ENCODE results near the gene CIDEC. TPM values are rescaled to one million over a fixed set of nuclear protein-coding genes. Genes with fewer than 3 reads are reported as not detected.
A peak's percentile ranks its signal among the peaks of the same experiment; 100 is the strongest.
"Not testable (repeated sequence)": the region's sequence is repeated elsewhere in the genome, so short reads cannot be mapped to it uniquely, and the experiment has no call there.

CIDEC gene
- total and polyA plus RNA-seq, 9 of the 15 experiments (the other 6 are each of a cell fraction or from before 2014, with no cell fraction given): not detected

DNA sequence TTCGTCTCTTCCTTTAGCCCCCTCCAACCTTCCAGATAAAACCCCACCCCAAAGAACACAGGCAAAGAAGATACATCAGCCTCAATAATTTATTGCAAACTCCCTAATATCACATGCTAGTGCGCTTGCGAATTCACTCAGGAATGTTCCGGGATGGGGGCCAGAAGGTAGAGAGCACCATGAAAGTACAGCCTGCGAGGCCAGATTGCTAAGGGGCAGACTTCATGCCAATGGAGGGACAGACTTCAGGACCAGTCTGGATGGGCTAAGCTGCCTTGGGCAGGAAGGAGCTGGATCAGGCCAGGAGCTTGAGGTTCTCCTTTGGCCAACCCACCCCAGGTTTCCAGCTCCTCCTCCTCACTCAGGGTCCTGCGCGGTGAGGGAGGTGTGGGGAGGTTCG lies 13.4 kb downstream of the CIDEC start:
- H4K20me1 ChIP-seq (replicated peaks; ENCODE audit: control insufficient read depth, insufficient read depth, low read length): no peaks in the 10 kb centered on the region
- TF ChIP-seq PHB2 (IDR thresholded peaks at IDR 0.05; ENCODE audit: low read depth) (no peak), MCM5 (IDR thresholded peaks at IDR 0.05; ENCODE audit: low read depth) (no peak), NBN (IDR thresholded peaks at IDR 0.05; ENCODE audit: low read depth) (no peak), SRSF7 (optimal IDR thresholded peaks at IDR 0.05; ENCODE audit: low read depth, low read length) (no peak), GATAD2A (IDR thresholded peaks at IDR 0.05) (no peak), ZNF143 (CRISPR knock-in tag; IDR thresholded peaks at IDR 0.05) (no peak), CHD2 (IDR thresholded peaks at IDR 0.05; ENCODE audit: low read depth, low read length) (no peak), TARDBP (IDR thresholded peaks at IDR 0.05) (no peak), ZSCAN32 (CRISPR knock-in tag; IDR thresholded peaks at IDR 0.05) (no peak)
- TF ChIP-seq, protein P1, sequence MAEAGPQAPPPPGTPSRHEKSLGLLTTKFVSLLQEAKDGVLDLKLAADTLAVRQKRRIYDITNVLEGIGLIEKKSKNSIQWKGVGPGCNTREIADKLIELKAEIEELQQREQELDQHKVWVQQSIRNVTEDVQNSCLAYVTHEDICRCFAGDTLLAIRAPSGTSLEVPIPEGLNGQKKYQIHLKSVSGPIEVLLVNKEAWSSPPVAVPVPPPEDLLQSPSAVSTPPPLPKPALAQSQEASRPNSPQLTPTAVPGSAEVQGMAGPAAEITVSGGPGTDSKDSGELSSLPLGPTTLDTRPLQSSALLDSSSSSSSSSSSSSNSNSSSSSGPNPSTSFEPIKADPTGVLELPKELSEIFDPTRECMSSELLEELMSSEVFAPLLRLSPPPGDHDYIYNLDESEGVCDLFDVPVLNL (CRISPR knock-in tag; IDR thresholded peaks at IDR 0.05; ENCODE audit: low read depth): no peak
- TF ChIP-seq, protein P2, sequence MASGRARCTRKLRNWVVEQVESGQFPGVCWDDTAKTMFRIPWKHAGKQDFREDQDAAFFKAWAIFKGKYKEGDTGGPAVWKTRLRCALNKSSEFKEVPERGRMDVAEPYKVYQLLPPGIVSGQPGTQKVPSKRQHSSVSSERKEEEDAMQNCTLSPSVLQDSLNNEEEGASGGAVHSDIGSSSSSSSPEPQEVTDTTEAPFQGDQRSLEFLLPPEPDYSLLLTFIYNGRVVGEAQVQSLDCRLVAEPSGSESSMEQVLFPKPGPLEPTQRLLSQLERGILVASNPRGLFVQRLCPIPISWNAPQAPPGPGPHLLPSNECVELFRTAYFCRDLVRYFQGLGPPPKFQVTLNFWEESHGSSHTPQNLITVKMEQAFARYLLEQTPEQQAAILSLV (tag; IDR thresholded peaks at IDR 0.05): no peak
- TF ChIP-seq, protein P3, sequence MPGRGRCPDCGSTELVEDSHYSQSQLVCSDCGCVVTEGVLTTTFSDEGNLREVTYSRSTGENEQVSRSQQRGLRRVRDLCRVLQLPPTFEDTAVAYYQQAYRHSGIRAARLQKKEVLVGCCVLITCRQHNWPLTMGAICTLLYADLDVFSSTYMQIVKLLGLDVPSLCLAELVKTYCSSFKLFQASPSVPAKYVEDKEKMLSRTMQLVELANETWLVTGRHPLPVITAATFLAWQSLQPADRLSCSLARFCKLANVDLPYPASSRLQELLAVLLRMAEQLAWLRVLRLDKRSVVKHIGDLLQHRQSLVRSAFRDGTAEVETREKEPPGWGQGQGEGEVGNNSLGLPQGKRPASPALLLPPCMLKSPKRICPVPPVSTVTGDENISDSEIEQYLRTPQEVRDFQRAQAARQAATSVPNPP (IDR thresholded peaks at IDR 0.05; ENCODE audit: borderline replicate concordance, insufficient read depth, insufficient read length): no peak
- TF ChIP-seq, protein P4, sequence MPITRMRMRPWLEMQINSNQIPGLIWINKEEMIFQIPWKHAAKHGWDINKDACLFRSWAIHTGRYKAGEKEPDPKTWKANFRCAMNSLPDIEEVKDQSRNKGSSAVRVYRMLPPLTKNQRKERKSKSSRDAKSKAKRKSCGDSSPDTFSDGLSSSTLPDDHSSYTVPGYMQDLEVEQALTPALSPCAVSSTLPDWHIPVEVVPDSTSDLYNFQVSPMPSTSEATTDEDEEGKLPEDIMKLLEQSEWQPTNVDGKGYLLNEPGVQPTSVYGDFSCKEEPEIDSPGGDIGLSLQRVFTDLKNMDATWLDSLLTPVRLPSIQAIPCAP (CRISPR knock-in tag; IDR thresholded peaks at IDR 0.05; ENCODE audit: borderline replicate concordance): no peak
- H3K79me2 ChIP-seq (ENCODE audit: control insufficient read depth, insufficient read depth, low read length): no peaks in the 10 kb centered on the region
- H3K4me2 ChIP-seq (ENCODE audit: insufficient read depth, low read length): no peak overlapping the region
- H3K9me3 ChIP-seq (replicated peaks; ENCODE audit: control insufficient read depth, insufficient read depth, low read depth, low read length): no peaks in the 10 kb centered on the region
- no peak overlapping the region for H3K4me3 ChIP-seq
- H3K9ac ChIP-seq (ENCODE audit: insufficient read depth in 1 of 2, low read depth in 2 of 2, low read length in 2 of 2): 0 out of 4 replicates have a peak overlapping the region, but pooled peaks of 1 of the 2 experiments have one; percentile 27
- H3K27ac ChIP-seq (ENCODE audit: extremely low read depth, low read depth, low read length): no peak overlapping the region
- no peaks in the 10 kb centered on the region for H3K9me1 ChIP-seq (ENCODE audit: control insufficient read depth, insufficient read depth, low read length)
- H3K4me1 ChIP-seq (replicated peaks in 1 of 2; ENCODE audit: control insufficient read depth in 2 of 2, insufficient read depth in 2 of 2, low read length in 2 of 2): peaks cover 6 to 24% of the 10 kb centered on the region in 2 experiments; a peak in 4 of 5 replicates
- no TSS peak for BruUV-seq (replicated peaks)
- no peak overlapping the region for H2AFZ ChIP-seq (ENCODE audit: low read depth, low read length)
- CTCF ChIA-PET (ENCODE audit: low intra/inter-chr PET ratio): no interaction called here
- WGBS (ENCODE audit: insufficient coverage, low coverage, missing lambda C conversion rate): 53% methylated on average over 8 of the region's 8 CpGs
- H3K27me3 ChIP-seq (ENCODE audit: control insufficient read depth in 2 of 2, insufficient read depth in 2 of 2, low read length in 2 of 2): no peaks in the 10 kb centered on the region
- no peaks in the 10 kb centered on the region for H3K36me3 ChIP-seq (ENCODE audit: control insufficient read depth, insufficient read depth, low read length)
- in situ Hi-C loops (cut with MboI) (no loop called here), intact Hi-C loops (cut with micrococcal nuclease) (no loop called here)
- FAIRE-seq: no peak
- POLR2A ChIA-PET: interaction anchor here (0.8 to 1.1 kb wide), 3 partner anchors 10 to 31 kb away, joined by 3 read pairs; no protein-coding TSS in a partner anchor
- DNase-seq (ENCODE audit: extremely low read depth in 1 of 4, low spot score in 3 of 4): no peak
- ATAC-seq: no peak

DNA sequence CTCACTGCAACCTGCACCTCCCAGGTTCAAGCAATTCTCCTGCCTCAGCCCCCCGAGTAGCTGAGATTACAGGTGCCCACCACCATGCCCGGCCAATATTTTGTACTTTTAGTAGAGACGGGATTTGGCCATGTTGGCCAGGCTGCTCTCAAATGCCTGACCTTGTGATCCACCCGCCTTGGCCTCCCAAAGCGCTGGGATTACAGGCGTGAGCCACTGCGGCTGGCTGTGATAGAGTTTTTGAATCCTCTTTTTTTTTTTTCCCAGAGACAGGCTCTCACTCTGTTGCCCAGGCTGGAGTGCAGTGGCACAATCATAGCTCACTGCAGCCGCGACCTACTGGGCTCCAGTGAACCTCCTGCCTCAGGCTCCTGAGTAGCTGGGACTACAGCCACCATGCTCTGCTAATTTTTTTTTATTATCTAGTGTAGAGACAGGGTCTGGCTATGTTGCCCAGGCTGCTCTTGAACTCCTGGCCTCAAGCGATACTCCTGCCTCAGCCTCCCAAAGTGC lies 14.9 kb downstream of the CIDEC start:
- H2AFZ ChIP-seq (ENCODE audit: low read depth, low read length); H3K27ac ChIP-seq (ENCODE audit: extremely low read depth, low read depth, low read length); H3K9me3 ChIP-seq (replicated peaks; ENCODE audit: control insufficient read depth, insufficient read depth, low read depth, low read length); ATAC-seq; H3K4me2 ChIP-seq (ENCODE audit: insufficient read depth, low read length); H3K27me3 ChIP-seq (ENCODE audit: control insufficient read depth in 2 of 2, insufficient read depth in 2 of 2, low read length in 2 of 2); H4K20me1 ChIP-seq (replicated peaks; ENCODE audit: control insufficient read depth, insufficient read depth, low read length); DNase-seq (ENCODE audit: extremely low read depth in 1 of 4, low spot score in 3 of 4); H3K9me1 ChIP-seq (ENCODE audit: control insufficient read depth, insufficient read depth, low read length); FAIRE-seq; BruUV-seq (replicated peaks); in situ Hi-C loops (cut with MboI); H3K4me3 ChIP-seq; intact Hi-C loops (cut with micrococcal nuclease); H3K79me2 ChIP-seq (ENCODE audit: control insufficient read depth, insufficient read depth, low read length); H3K36me3 ChIP-seq (ENCODE audit: control insufficient read depth, insufficient read depth, low read length): not testable (repeated sequence)
- POLR2A ChIA-PET: interaction anchor here (0.6 to 1.2 kb wide), 2 partner anchors 61 to 498 kb away, joined by 3 to 4 read pairs; no protein-coding TSS in a partner anchor
- WGBS (ENCODE audit: insufficient coverage, low coverage, missing lambda C conversion rate): 71% methylated on average over 10 of the region's 10 CpGs
- Histone ChIP-seq H3K9ac (ENCODE audit: insufficient read depth in 1 of 2, low read depth in 2 of 2, low read length in 2 of 2) (peak overlapping the region in 1 of 2 experiments; percentile 36; a peak in 2 of 4 replicates), H3K4me1 (replicated peaks in 1 of 2; ENCODE audit: control insufficient read depth in 2 of 2, insufficient read depth in 2 of 2, low read length in 2 of 2) (peaks cover 6 to 24% of the 10 kb centered on the region in 2 experiments; a peak in 4 of 5 replicates)
- CTCF ChIA-PET (ENCODE audit: low intra/inter-chr PET ratio): interaction anchor here (1.0 kb wide), 1 partner anchor 176 kb away, joined by 3 read pairs; no protein-coding TSS in a partner anchor
